ENCODE results near the gene FOXP4.

The FOXP4 gene

GRCh38 chr6:41522780-41523548 is 23.2 kb upstream of the FOXP4 start:
- no peak for DNase-seq

- DNase-seq = no peak
Observed at GRCh38 chr6:41523915-41524633, 22.1 kb upstream of the FOXP4 start.

- no peak for DNase-seq
Observed at GRCh38 chr6:41524634-41525011, 21.6 kb upstream of the FOXP4 start.

- DNase-seq = no peak
Observed at GRCh38 chr6:41527721-41528408, 18.3 kb upstream of the FOXP4 start.

GRCh38 chr6:41528409-41528963 is 17.7 kb upstream of the FOXP4 start:
- DNase-seq = no peak

GRCh38 chr6:41529049-41529448 is 17.1 kb upstream of the FOXP4 start:
- DNase-seq = no peak

- DNase-seq = no peak
Observed at GRCh38 chr6:41529970-41530369, 16.2 kb upstream of the FOXP4 start.

- no peak for DNase-seq
Observed at GRCh38 chr6:41530476-41530875, 15.7 kb upstream of the FOXP4 start.

GRCh38 chr6:41531016-41531415 is 15.2 kb upstream of the FOXP4 start:
- DNase-seq = no peak

- no peak for DNase-seq
Observed at GRCh38 chr6:41531591-41532582, 14.3 kb upstream of the FOXP4 start.

- no peak for DNase-seq
Observed at GRCh38 chr6:41535766-41536165, 10.4 kb upstream of the FOXP4 start.

- DNase-seq = no peak
Observed at GRCh38 chr6:41536795-41537758, 9.1 kb upstream of the FOXP4 start.

- DNase-seq = no peak
Observed at GRCh38 chr6:41538556-41539182, 7.5 kb upstream of the FOXP4 start.

- DNase-seq = no peak
Observed at GRCh38 chr6:41539204-41539603, 7.0 kb upstream of the FOXP4 start.

GRCh38 chr6:41541364-41541763 is 4.8 kb upstream of the FOXP4 start:
- no peak for DNase-seq

- DNase-seq = no peak
Observed at GRCh38 chr6:41543087-41543486, 3.1 kb upstream of the FOXP4 start.

GRCh38 chr6:41545247-41545702 is 906 bp upstream of the FOXP4 start:
- DNase-seq = no peak

GRCh38 chr6:41546475-41546865 is 289 bp downstream of the FOXP4 start:
- DNase-seq = no peak

- no peak for DNase-seq
Observed at GRCh38 chr6:41546866-41547798, 951 bp downstream of the FOXP4 start.

GRCh38 chr6:41547799-41548097 is 1.6 kb downstream of the FOXP4 start:
- DNase-seq = no peak

All from cerebellar nuclear complex (tissue), 1 donor.